Mesodermal cell (in vitro differentiated cells): ENCODE measurements around the gene NSD2.

Experiments
- H3K27ac ChIP-seq: 2 replicates; pipeline ENCODE4 v1.7.0; 2013; ENCODE audit warnings: mild to moderate bottlenecking, low read depth, low read length, moderate library complexity; ENCODE audit not compliant: severe bottlenecking
- H3K36me3 ChIP-seq: 2 replicates; pipeline ENCODE4 v1.7.1; 2013; ENCODE audit warnings: mild to moderate bottlenecking, low read length, moderate library complexity; ENCODE audit not compliant: control insufficient read depth, insufficient read depth
- H3K4me1 ChIP-seq: one replicate; pipeline ENCODE4 v1.7.1; 2013; ENCODE audit warnings: mild to moderate bottlenecking, low read length; ENCODE audit not compliant: insufficient read depth, control insufficient read depth, poor library complexity, severe bottlenecking
- H3K4me3 ChIP-seq: 2 replicates; pipeline ENCODE4 v1.7.0; 2013; ENCODE audit warnings: low read length, control low read depth, mild to moderate bottlenecking; ENCODE audit not compliant: insufficient read depth, poor library complexity, severe bottlenecking; ENCODE audit errors: extremely low read depth
- H3K9me3 ChIP-seq: 2 replicates; pipeline ENCODE4 v1.7.1; 2013; ENCODE audit warnings: mild to moderate bottlenecking, low read length, moderate library complexity; ENCODE audit not compliant: control insufficient read depth
- WGBS, 2 experiments: methylation state at CpG; one replicate each; pipeline ENCODE4 v1.1.5; 2013; ENCODE audit warnings: missing lambda C conversion rate in 2 of 2; ENCODE audit not compliant: insufficient coverage in 2 of 2; 5-methylcytosine and 5-hydroxymethylcytosine counted together

Gene NSD2

GRCh38 chr4:1880332-1880731 lies 9.1 kb downstream of the NSD2 start:
- Histone ChIP-seq H3K36me3 (peaks cover 15% of the 10 kb centered on the region), H3K27ac (no peak overlapping the region), H3K4me3 (no peak overlapping the region), H3K4me1 (peaks cover 8% of the 10 kb centered on the region), H3K9me3 (no peaks in the 10 kb centered on the region)
- 100% methylated on average over 1 of the region's 1 CpG for WGBS, 2 experiments

GRCh38 chr4:1882850-1883271 lies 11.7 kb downstream of the NSD2 start:
- Histone ChIP-seq H3K36me3 (peaks cover 18% of the 10 kb centered on the region), H3K4me1 (peaks cover 6% of the 10 kb centered on the region), H3K9me3 (no peaks in the 10 kb centered on the region), H3K27ac (peak overlapping the region; percentile 16), H3K4me3 (no peak overlapping the region)
- 90 to 100% methylated on average over 1 of the region's 1 CpG for WGBS, 2 experiments

GRCh38 chr4:1883583-1883982 lies 12.4 kb downstream of the NSD2 start:
- WGBS, 2 experiments: 96 to 97% methylated on average over 4 to 6 of the region's 8 CpGs

GRCh38 chr4:1885414-1885813 lies 14.2 kb downstream of the NSD2 start:
- H3K4me3 ChIP-seq: no peak overlapping the region
- peaks cover 28% of the 10 kb centered on the region for H3K36me3 ChIP-seq
- no peaks in the 10 kb centered on the region for H3K9me3 ChIP-seq
- no peak overlapping the region for H3K27ac ChIP-seq
- 100% methylated on average over 1 of the region's 2 CpGs; no CpG with 5 or more reads in 1 of the 2 experiments for WGBS, 2 experiments
- H3K4me1 ChIP-seq: no peaks in the 10 kb centered on the region

More at GRCh38 chr4:1883583-1883982, 12.4 kb downstream of the NSD2 start:
- no peak overlapping the region for H3K4me3 ChIP-seq
- H3K4me1 ChIP-seq: peaks cover 1% of the 10 kb centered on the region
- peaks cover 19% of the 10 kb centered on the region for H3K36me3 ChIP-seq
- H3K9me3 ChIP-seq: no peaks in the 10 kb centered on the region
- no peak overlapping the region for H3K27ac ChIP-seq

- H3K9me3 ChIP-seq: no peaks in the 10 kb centered on the region
- no peak overlapping the region for H3K27ac ChIP-seq
- H3K4me3 ChIP-seq: no peak overlapping the region
- peaks cover 31% of the 10 kb centered on the region for H3K36me3 ChIP-seq
- 100% methylated on average over 1 of the region's 2 CpGs for WGBS, 2 experiments
- H3K4me1 ChIP-seq: no peaks in the 10 kb centered on the region
These were observed 15.9 kb downstream of the NSD2 start for GRCh38 chr4:1887052-1887451.

- Histone ChIP-seq H3K9me3 (no peaks in the 10 kb centered on the region), H3K27ac (no peak overlapping the region), H3K36me3 (peaks cover 64% of the 10 kb centered on the region), H3K4me1 (no peaks in the 10 kb centered on the region), H3K4me3 (no peak overlapping the region)
- 93 to 95% methylated on average over 10 to 11 of the region's 11 CpGs for WGBS, 2 experiments
These were observed 19.9 kb downstream of the NSD2 start for GRCh38 chr4:1890979-1891570.

GRCh38 chr4:1895971-1896657 lies 24.9 kb downstream of the NSD2 start:
- no peak overlapping the region for H3K4me3 ChIP-seq
- no peaks in the 10 kb centered on the region for H3K9me3 ChIP-seq
- 96 to 98% methylated on average over 7 to 8 of the region's 8 CpGs for WGBS, 2 experiments
- no peak overlapping the region for H3K27ac ChIP-seq
- peaks cover 47% of the 10 kb centered on the region for H3K36me3 ChIP-seq
- H3K4me1 ChIP-seq: no peaks in the 10 kb centered on the region

GRCh38 chr4:1896658-1896991 lies 25.4 kb downstream of the NSD2 start:
- Histone ChIP-seq H3K27ac (no peak overlapping the region), H3K9me3 (no peaks in the 10 kb centered on the region), H3K36me3 (peaks cover 53% of the 10 kb centered on the region), H3K4me1 (no peaks in the 10 kb centered on the region), H3K4me3 (no peak overlapping the region)
- 91% methylated on average over 6 of the region's 6 CpGs for WGBS, 2 experiments

- no peaks in the 10 kb centered on the region for H3K9me3 ChIP-seq
- WGBS, 2 experiments: 89 to 98% methylated on average over 4 to 5 of the region's 6 CpGs
- H3K4me1 ChIP-seq: no peaks in the 10 kb centered on the region
- H3K36me3 ChIP-seq: peaks cover 57% of the 10 kb centered on the region
- H3K4me3 ChIP-seq: no peak overlapping the region
- no peak overlapping the region for H3K27ac ChIP-seq
These were observed 26.8 kb downstream of the NSD2 start for GRCh38 chr4:1898007-1898406.

- peaks cover 56% of the 10 kb centered on the region for H3K36me3 ChIP-seq
- H3K4me3 ChIP-seq: no peak overlapping the region
- no peaks in the 10 kb centered on the region for H3K4me1 ChIP-seq
- H3K9me3 ChIP-seq: no peaks in the 10 kb centered on the region
- WGBS, 2 experiments: 100% methylated on average over 1 of the region's 1 CpG; no CpG with 5 or more reads in 1 of the 2 experiments
- H3K27ac ChIP-seq: peak overlapping the region; percentile 60
These were observed 27.5 kb downstream of the NSD2 start for GRCh38 chr4:1898681-1899080.
